ENCODE measurements around the gene RIMKLA. TPM values are rescaled to one million over a fixed set of nuclear protein-coding genes. Genes with fewer than 3 reads are reported as not detected.

RIMKLA gene
- total and polyA plus RNA-seq, 10 of the 15 experiments (the other 5 are each of a cell fraction or from before 2014, with no cell fraction given) = 0.01 to 0.52 (median 0.08) TPM

GRCh38 chr1:42333662-42334239 is 46.8 kb upstream of the RIMKLA start:
- ATAC-seq = peak; percentile 23
- intact Hi-C loops (cut with micrococcal nuclease; ENCODE audit: unreplicated experiment) (loop anchor here (5.0 kb wide), 1 partner anchor 141 kb away; no protein-coding TSS in a partner anchor), in situ Hi-C loops (cut with MboI) (no loop called here)
- Histone ChIP-seq H3K9me3 (replicated peaks; ENCODE audit: control insufficient read depth, insufficient read depth, low read length) (no peaks in the 10 kb centered on the region; the same call in 1 of the 3 replicates), H3K4me3 (peak overlapping the region; percentile 92), H3K36me3 (ENCODE audit: control insufficient read depth in 2 of 2, insufficient read depth in 2 of 2, low read length in 1 of 2) (no peaks in the 10 kb centered on the region; a peak in 1 of 4 replicates), H3K79me2 (ENCODE audit: control insufficient read depth, insufficient read depth, low read length) (peaks cover 75% of the 10 kb centered on the region), H4K20me1 (ENCODE audit: control insufficient read depth, insufficient read depth) (no peaks in the 10 kb centered on the region), H3K27ac (ENCODE audit: control insufficient read depth, insufficient read depth) (peak overlapping the region; percentile 85), H3K4me1 (ENCODE audit: control insufficient read depth, insufficient read depth, low read length) (no peaks in the 10 kb centered on the region), H2AFZ (ENCODE audit: control insufficient read depth, low read depth, low read length) (no peak overlapping the region), H3K4me2 (ENCODE audit: control insufficient read depth, insufficient read depth) (peak overlapping the region; percentile 88), H3K9ac (ENCODE audit: control insufficient read depth, insufficient read depth, low read length) (peak overlapping the region; percentile 75), H3K27me3 (replicated peaks in 1 of 2; ENCODE audit: control insufficient read depth in 2 of 2, insufficient read depth in 2 of 2, low read length in 1 of 2) (no peaks in the 10 kb centered on the region)
- peak; percentile 86 for FAIRE-seq
- 2% methylated on average over 6 of the region's 6 CpGs for WGBS (ENCODE audit: insufficient coverage, insufficient replicate concordance, low lambda C conversion rate, missing lambda C conversion rate)
- TF ChIP-seq SIN3A (IDR thresholded peaks at IDR 0.05; ENCODE audit: low read depth, low read length) (0 out of 2 replicates have a peak, but pooled peaks have one; percentile 18), IKZF2 (IDR thresholded peaks at IDR 0.05) (0 out of 4 replicates have a peak, but pooled peaks of 1 of the 2 experiments have one; percentile 22), CREM (IDR thresholded peaks at IDR 0.05; ENCODE audit: low read depth) (peak; percentile 29; the same call in 1 of the 2 replicates), SMAD1 (IDR thresholded peaks at IDR 0.05; ENCODE audit: low read depth, partially characterized antibody) (peak; percentile 16), JUNB (IDR thresholded peaks at IDR 0.05) (peak; percentile 13; the same call in 1 of the 2 replicates), CEBPB (IDR thresholded peaks at IDR 0.05; ENCODE audit: borderline replicate concordance in 1 of 2, low read depth in 2 of 2, low read length in 2 of 2) (no peak), CREB1 (IDR thresholded peaks at IDR 0.05; ENCODE audit: low read depth) (peak; percentile 55), ATF7 (IDR thresholded peaks at IDR 0.05; ENCODE audit: low read depth) (peak; percentile 85)
- TF ChIP-seq, protein P1, sequence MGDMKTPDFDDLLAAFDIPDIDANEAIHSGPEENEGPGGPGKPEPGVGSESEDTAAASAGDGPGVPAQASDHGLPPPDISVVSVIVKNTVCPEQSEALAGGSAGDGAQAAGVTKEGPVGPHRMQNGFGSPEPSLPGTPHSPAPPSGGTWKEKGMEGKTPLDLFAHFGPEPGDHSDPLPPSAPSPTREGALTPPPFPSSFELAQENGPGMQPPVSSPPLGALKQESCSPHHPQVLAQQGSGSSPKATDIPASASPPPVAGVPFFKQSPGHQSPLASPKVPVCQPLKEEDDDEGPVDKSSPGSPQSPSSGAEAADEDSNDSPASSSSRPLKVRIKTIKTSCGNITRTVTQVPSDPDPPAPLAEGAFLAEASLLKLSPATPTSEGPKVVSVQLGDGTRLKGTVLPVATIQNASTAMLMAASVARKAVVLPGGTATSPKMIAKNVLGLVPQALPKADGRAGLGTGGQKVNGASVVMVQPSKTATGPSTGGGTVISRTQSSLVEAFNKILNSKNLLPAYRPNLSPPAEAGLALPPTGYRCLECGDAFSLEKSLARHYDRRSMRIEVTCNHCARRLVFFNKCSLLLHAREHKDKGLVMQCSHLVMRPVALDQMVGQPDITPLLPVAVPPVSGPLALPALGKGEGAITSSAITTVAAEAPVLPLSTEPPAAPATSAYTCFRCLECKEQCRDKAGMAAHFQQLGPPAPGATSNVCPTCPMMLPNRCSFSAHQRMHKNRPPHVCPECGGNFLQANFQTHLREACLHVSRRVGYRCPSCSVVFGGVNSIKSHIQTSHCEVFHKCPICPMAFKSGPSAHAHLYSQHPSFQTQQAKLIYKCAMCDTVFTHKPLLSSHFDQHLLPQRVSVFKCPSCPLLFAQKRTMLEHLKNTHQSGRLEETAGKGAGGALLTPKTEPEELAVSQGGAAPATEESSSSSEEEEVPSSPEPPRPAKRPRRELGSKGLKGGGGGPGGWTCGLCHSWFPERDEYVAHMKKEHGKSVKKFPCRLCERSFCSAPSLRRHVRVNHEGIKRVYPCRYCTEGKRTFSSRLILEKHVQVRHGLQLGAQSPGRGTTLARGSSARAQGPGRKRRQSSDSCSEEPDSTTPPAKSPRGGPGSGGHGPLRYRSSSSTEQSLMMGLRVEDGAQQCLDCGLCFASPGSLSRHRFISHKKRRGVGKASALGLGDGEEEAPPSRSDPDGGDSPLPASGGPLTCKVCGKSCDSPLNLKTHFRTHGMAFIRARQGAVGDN (IDR thresholded peaks at IDR 0.05) = no peak
- TF ChIP-seq, protein P2, sequence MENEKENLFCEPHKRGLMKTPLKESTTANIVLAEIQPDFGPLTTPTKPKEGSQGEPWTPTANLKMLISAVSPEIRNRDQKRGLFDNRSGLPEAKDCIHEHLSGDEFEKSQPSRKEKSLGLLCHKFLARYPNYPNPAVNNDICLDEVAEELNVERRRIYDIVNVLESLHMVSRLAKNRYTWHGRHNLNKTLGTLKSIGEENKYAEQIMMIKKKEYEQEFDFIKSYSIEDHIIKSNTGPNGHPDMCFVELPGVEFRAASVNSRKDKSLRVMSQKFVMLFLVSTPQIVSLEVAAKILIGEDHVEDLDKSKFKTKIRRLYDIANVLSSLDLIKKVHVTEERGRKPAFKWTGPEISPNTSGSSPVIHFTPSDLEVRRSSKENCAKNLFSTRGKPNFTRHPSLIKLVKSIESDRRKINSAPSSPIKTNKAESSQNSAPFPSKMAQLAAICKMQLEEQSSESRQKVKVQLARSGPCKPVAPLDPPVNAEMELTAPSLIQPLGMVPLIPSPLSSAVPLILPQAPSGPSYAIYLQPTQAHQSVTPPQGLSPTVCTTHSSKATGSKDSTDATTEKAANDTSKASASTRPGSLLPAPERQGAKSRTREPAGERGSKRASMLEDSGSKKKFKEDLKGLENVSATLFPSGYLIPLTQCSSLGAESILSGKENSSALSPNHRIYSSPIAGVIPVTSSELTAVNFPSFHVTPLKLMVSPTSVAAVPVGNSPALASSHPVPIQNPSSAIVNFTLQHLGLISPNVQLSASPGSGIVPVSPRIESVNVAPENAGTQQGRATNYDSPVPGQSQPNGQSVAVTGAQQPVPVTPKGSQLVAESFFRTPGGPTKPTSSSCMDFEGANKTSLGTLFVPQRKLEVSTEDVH (IDR thresholded peaks at IDR 0.05; ENCODE audit: low read depth, partially characterized antibody) = no peak
- TF ChIP-seq, protein P3, sequence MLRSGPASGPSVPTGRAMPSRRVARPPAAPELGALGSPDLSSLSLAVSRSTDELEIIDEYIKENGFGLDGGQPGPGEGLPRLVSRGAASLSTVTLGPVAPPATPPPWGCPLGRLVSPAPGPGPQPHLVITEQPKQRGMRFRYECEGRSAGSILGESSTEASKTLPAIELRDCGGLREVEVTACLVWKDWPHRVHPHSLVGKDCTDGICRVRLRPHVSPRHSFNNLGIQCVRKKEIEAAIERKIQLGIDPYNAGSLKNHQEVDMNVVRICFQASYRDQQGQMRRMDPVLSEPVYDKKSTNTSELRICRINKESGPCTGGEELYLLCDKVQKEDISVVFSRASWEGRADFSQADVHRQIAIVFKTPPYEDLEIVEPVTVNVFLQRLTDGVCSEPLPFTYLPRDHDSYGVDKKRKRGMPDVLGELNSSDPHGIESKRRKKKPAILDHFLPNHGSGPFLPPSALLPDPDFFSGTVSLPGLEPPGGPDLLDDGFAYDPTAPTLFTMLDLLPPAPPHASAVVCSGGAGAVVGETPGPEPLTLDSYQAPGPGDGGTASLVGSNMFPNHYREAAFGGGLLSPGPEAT (IDR thresholded peaks at IDR 0.05; ENCODE audit: low read depth) = 0 out of 2 replicates have a peak, but pooled peaks have one; percentile 24
- TF ChIP-seq, protein P4, sequence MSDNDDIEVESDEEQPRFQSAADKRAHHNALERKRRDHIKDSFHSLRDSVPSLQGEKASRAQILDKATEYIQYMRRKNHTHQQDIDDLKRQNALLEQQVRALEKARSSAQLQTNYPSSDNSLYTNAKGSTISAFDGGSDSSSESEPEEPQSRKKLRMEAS (IDR thresholded peaks at IDR 0.05; ENCODE audit: low read depth, low read length) = no peak
- POLR2A ChIA-PET = interaction anchor here (0.6 to 1.6 kb wide), 5 partner anchors 8 to 433 kb away, joined by 3 to 5 read pairs (median 3); partner anchors contain the start of genes C1orf50, P3H1 and YBX1
- TSS peak; percentile 51 for BruUV-seq (replicated peaks)
- DNase-seq (ENCODE audit: low read depth, low spot score) = peak; percentile 12
- SMC1A ChIA-PET (ENCODE audit: uncharacterized antibody, unreplicated experiment) = interaction anchor here (0.7 to 2.8 kb wide), 11 partner anchors 9 to 976 kb away, joined by 3 to 10 read pairs (median 3); no protein-coding TSS in a partner anchor
- CTCF ChIA-PET = interaction anchor here (0.6 to 3.3 kb wide), 11 partner anchors 9 to 818 kb away, joined by 3 to 15 read pairs (median 5); no protein-coding TSS in a partner anchor
- RAD21 ChIA-PET (ENCODE audit: unreplicated experiment) = interaction anchor here (0.9 to 1.9 kb wide), 9 partner anchors 16 to 160 kb away, joined by 3 to 8 read pairs (median 4); partner anchors contain the start of gene CCDC30

Data from GM12878 (cell line).